Bronchial epithelial cell (primary cell): ENCODE results near the gene IRAK1. TPM values are rescaled to one million over a fixed set of nuclear protein-coding genes. Genes with fewer than 3 reads are reported as not detected.
"Not testable (repeated sequence)": the region's sequence is repeated elsewhere in the genome, so short reads cannot be mapped to it uniquely, and the experiment has no call there.

ENCODE experiments used
- DNase-seq: peaks from one replicate; pipeline ENCODE4 v3.0.0-alpha.2; 2010; ENCODE audit warnings: low read depth
- FAIRE-seq: peaks from 2 replicates; lab custom pipeline; 2011; peaks lifted over from hg19 to GRCh38; lab: Jason Lieb, UNC
- H3K27me3 ChIP-seq: 2 replicates; pipeline ENCODE4 v1.5.1; 2011; ENCODE audit warnings: low read length; ENCODE audit not compliant: control insufficient read depth, insufficient read depth
- H3K36me3 ChIP-seq: 2 replicates; pipeline ENCODE4 v1.5.1; 2011; ENCODE audit warnings: low read length; ENCODE audit not compliant: control insufficient read depth, insufficient read depth
- H3K4me3 ChIP-seq: 2 replicates; pipeline ENCODE4 v1.5.1; 2011; ENCODE audit warnings: mild to moderate bottlenecking, low read depth, low read length, control low read depth
- CTCF ChIP-seq: IDR thresholded peaks from 2 replicates; pipeline ENCODE4 v1.5.1; 2011; ENCODE audit warnings: mild to moderate bottlenecking, moderate library complexity, low read length, control low read depth, inconsistent platforms; ENCODE audit not compliant: insufficient read depth, severe bottlenecking
- total RNA-seq: library from RNA; depleted of rRNA; stranded (reverse); fragments of >200 nt; gene quantifications from 2 replicates; pipeline ENCODE4 v1.2.1, GENCODE V29; 2014

The IRAK1 gene
- total RNA-seq, 1 donor from 2014 or later, result 114 TPM

- FAIRE-seq (no peak), DNase-seq (no peak)
- Histone ChIP-seq H3K36me3 (no peaks in the 10 kb centered on the region), H3K27me3 (no peaks in the 10 kb centered on the region), H3K4me3 (no peak overlapping the region)
- no peak for TF ChIP-seq CTCF
Measured at GRCh38 chrX:153981771-153982533, 37.8 kb downstream of the IRAK1 start.

- H3K36me3 ChIP-seq, result no peaks in the 10 kb centered on the region
- no peaks in the 10 kb centered on the region for H3K27me3 ChIP-seq
- no peak overlapping the region for H3K4me3 ChIP-seq
- TF ChIP-seq CTCF, result no peak
- no peak for DNase-seq
- no peak for FAIRE-seq
Measured at GRCh38 chrX:153981231-153981630, 38.5 kb downstream of the IRAK1 start.

GRCh38 chrX:153980394-153980793 lies 39.3 kb downstream of the IRAK1 start:
- not testable (repeated sequence) for DNase-seq, H3K36me3 ChIP-seq, H3K27me3 ChIP-seq, H3K4me3 ChIP-seq, FAIRE-seq

- no peak overlapping the region for H3K4me3 ChIP-seq
Measured at GRCh38 chrX:153974726-153975286, 44.9 kb downstream of the IRAK1 start.

GRCh38 chrX:153974003-153974725 lies 45.5 kb downstream of the IRAK1 start:
- FAIRE-seq (no peak), DNase-seq (no peak)
- Histone ChIP-seq H3K36me3 (no peaks in the 10 kb centered on the region), H3K27me3 (no peaks in the 10 kb centered on the region), H3K4me3 (no peak overlapping the region)
- no peak for TF ChIP-seq CTCF

More at GRCh38 chrX:153974726-153975286, 44.9 kb downstream of the IRAK1 start:
- FAIRE-seq (no peak), DNase-seq (no peak)
- H3K27me3 ChIP-seq, result no peaks in the 10 kb centered on the region
- H3K36me3 ChIP-seq, result no peaks in the 10 kb centered on the region
- TF ChIP-seq CTCF, result no peak
